Measurements from ENCODE around the gene FCHSD2.
"Not testable (repeated sequence)": the region's sequence is repeated elsewhere in the genome, so short reads cannot be mapped to it uniquely, and the experiment has no call there.

The FCHSD2 gene

GRCh38 chr11:73002214-73002613 lies 139.9 kb downstream of the FCHSD2 start:
- no peak for DNase-seq

- no peak for DNase-seq
Observed at GRCh38 chr11:73001615-73002014, 140.5 kb downstream of the FCHSD2 start.

GRCh38 chr11:72998676-72999075 lies 143.4 kb downstream of the FCHSD2 start:
- no peak for DNase-seq

GRCh38 chr11:72996959-72997358 lies 145.2 kb downstream of the FCHSD2 start:
- no peak for DNase-seq

GRCh38 chr11:72989727-72990126 lies 152.4 kb downstream of the FCHSD2 start:
- DNase-seq = no peak

- no peak for DNase-seq
Observed at GRCh38 chr11:72988821-72989220, 153.3 kb downstream of the FCHSD2 start.

- DNase-seq = no peak
Observed at GRCh38 chr11:72985645-72986044, 156.5 kb downstream of the FCHSD2 start.

- no peak for DNase-seq
Observed at GRCh38 chr11:72984453-72985077, 157.6 kb downstream of the FCHSD2 start.

- no peak for DNase-seq
Observed at GRCh38 chr11:72983560-72983959, 158.6 kb downstream of the FCHSD2 start.

- no peak for DNase-seq
Observed at GRCh38 chr11:72981971-72982685, 160.0 kb downstream of the FCHSD2 start.

- DNase-seq = no peak
Observed at GRCh38 chr11:72981080-72981479, 161.0 kb downstream of the FCHSD2 start.

GRCh38 chr11:72977782-72978181 lies 164.3 kb downstream of the FCHSD2 start:
- not testable (repeated sequence) for DNase-seq

GRCh38 chr11:72976522-72976892 lies 165.6 kb downstream of the FCHSD2 start:
- not testable (repeated sequence) for DNase-seq

- no peak for DNase-seq
Observed at GRCh38 chr11:72975778-72976521, 166.2 kb downstream of the FCHSD2 start.

GRCh38 chr11:72974487-72975205 lies 167.5 kb downstream of the FCHSD2 start:
- DNase-seq = no peak

- DNase-seq = no peak
Observed at GRCh38 chr11:72972496-72973128, 169.5 kb downstream of the FCHSD2 start.

GRCh38 chr11:72971192-72971967 lies 170.7 kb downstream of the FCHSD2 start:
- DNase-seq = no peak

- no peak for DNase-seq
Observed at GRCh38 chr11:72970557-72971118, 171.5 kb downstream of the FCHSD2 start.

- no peak for DNase-seq
Observed at GRCh38 chr11:72969894-72970335, 172.2 kb downstream of the FCHSD2 start.

GRCh38 chr11:72968390-72968789 lies 173.7 kb downstream of the FCHSD2 start:
- DNase-seq = no peak

GRCh38 chr11:72965672-72966071 lies 176.4 kb downstream of the FCHSD2 start:
- DNase-seq = no peak

- no peak for DNase-seq
Observed at GRCh38 chr11:72962717-72963116, 179.4 kb downstream of the FCHSD2 start.

Measured in activated T-cell treated with anti-CD3 and anti-CD28 coated beads, Interleukin-2, amount 50 U/mL, for 1 hour (primary cell).